ENCODE results near the gene EMILIN1. TPM values are rescaled to one million over a fixed set of nuclear protein-coding genes. Genes with fewer than 3 reads are reported as not detected.

EMILIN1 gene
- total RNA-seq, 2 donors from 2014 or later, result 1.9 to 2.1 TPM

DNA sequence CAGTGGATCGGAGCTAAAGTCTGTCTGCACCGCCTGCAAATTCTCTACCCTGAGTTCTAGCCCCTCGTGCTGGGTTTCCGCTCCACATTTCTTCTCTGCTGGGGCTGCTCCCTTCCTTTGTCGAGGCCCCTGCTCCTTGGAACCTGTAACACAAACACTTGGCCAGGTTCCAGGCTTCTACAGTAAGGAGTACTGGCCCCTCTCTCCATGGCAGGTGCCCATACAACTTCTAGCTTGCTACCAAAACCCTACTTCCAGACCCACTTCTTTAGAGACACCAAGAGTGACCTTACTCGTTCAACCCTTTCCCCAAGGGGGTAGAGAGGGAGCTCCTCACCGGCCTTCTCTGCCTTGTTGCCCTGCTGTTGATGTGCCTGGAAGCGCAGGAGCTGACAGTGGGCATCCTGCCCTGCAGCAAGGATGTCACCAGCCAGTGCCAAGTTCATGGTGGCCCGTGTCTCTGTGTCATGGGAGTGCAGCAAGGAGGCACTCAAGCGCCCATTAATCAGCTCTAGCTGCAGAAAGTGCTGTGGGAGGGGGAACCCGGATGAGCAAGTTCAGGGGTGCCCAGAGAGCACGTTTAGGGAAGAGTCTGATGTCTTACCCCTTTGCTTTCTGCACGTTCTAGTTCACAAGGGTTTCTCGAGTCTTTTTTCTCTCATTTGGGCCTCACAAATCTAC is 54.9 kb downstream of the EMILIN1 start:
- peaks cover 30% of the 10 kb centered on the region for H3K36me3 ChIP-seq (ENCODE audit: control insufficient read depth, insufficient read depth, low read length)
- no peak for DNase-seq
- H3K27ac Mint-ChIP-seq, result peak overlapping the region; percentile 62

DNA sequence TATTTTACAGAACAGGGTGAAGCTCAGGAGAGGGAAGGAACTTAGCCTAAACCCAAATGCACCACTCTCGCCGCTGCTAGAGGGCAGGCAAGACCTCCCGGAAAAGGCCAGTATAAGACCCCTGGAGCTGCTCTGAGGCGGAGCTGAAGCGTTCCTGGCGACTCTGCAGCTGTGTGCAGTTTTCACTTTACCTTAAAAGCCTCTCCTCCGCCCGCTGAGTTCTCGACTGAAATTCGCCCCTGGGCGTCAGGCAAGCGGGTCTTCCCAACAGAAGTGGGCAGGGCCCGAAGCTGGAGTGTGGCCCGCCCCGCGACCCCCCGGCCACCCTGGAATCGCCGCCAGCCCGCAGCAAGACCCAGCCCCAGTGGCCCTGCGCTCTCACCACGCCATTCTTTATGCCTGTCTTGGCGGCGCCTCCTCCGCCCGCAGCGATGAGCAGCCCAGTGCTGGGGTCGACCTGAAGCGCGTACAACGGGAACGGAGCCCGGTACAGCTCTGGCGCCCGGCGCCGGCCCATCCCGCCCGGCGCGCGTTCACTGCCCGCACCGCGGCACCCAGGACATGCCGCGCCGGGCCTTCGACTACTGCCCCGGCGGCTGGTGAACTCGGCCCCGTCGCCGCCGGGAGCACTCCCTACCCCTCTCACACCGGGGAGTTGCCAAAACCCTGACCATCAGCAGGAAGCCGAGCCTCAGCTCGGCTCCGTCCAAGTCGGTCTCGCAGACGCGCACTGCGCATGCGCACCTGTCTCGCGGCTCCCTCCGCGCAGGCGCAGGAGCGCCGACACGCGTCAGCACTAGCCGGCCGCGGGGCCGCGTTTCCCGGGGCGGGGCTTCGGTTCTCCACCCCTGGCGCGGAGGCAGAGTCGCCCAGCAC is 55.7 kb downstream of the EMILIN1 start, which contains the start of gene PREB:
TSS of gene PREB (minus strand) at position 732 of the 876 bp plus-strand sequence. CDS start at position 517, 215 bp downstream.
- TF ChIP-seq, protein P1, sequence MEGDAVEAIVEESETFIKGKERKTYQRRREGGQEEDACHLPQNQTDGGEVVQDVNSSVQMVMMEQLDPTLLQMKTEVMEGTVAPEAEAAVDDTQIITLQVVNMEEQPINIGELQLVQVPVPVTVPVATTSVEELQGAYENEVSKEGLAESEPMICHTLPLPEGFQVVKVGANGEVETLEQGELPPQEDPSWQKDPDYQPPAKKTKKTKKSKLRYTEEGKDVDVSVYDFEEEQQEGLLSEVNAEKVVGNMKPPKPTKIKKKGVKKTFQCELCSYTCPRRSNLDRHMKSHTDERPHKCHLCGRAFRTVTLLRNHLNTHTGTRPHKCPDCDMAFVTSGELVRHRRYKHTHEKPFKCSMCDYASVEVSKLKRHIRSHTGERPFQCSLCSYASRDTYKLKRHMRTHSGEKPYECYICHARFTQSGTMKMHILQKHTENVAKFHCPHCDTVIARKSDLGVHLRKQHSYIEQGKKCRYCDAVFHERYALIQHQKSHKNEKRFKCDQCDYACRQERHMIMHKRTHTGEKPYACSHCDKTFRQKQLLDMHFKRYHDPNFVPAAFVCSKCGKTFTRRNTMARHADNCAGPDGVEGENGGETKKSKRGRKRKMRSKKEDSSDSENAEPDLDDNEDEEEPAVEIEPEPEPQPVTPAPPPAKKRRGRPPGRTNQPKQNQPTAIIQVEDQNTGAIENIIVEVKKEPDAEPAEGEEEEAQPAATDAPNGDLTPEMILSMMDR (conservative IDR thresholded peaks at IDR 0.05), result peak; percentile 75
- Mint-ChIP-seq H3K4me3 (peak within 1 kb of the TSS; percentile 84), H3K27ac (peak within 1 kb of the TSS; percentile 92), H3K4me1 (peaks cover 10% of the 10 kb centered on the region), H3K27me3 (ENCODE audit: insufficient read depth) (peaks cover 9% of the 10 kb centered on the region), H3K9me3 (no peaks in the 10 kb centered on the region), H3K36me3 (ENCODE audit: low read depth) (peaks cover 27% of the 10 kb centered on the region)
- Histone ChIP-seq H3K36me3 (ENCODE audit: control insufficient read depth, insufficient read depth, low read length) (peaks cover 30% of the 10 kb centered on the region), H3K27me3 (ENCODE audit: control insufficient read depth, insufficient read depth, low read length, poor library complexity, severe bottlenecking) (no peaks in the 10 kb centered on the region), H3K4me3 (ENCODE audit: low read length) (peak within 1 kb of the TSS; percentile 90), H3K9me3 (ENCODE audit: control insufficient read depth, low read length) (no peaks in the 10 kb centered on the region), H3K4me1 (ENCODE audit: control insufficient read depth, insufficient read depth, low read length) (no peaks in the 10 kb centered on the region), H3K27ac (ENCODE audit: low read depth, low read length) (peak within 1 kb of the TSS; percentile 49), H3K9ac (ENCODE audit: extremely low read depth, low read length, poor library complexity, severe bottlenecking) (peak within 1 kb of the TSS; percentile 80)
- WGBS, 2 experiments (ENCODE audit: insufficient coverage in 1 of 2, insufficient read length in 1 of 2), result 0% methylated on average over 39 to 86 of the region's 86 CpGs
- peak; percentile 99 for DNase-seq

More for the DNA sequence above, 54.9 kb downstream of the EMILIN1 start:
- Histone ChIP-seq H3K27ac (ENCODE audit: low read depth, low read length) (no peak overlapping the region), H3K27me3 (ENCODE audit: control insufficient read depth, insufficient read depth, low read length, poor library complexity, severe bottlenecking) (no peaks in the 10 kb centered on the region), H3K4me1 (ENCODE audit: control insufficient read depth, insufficient read depth, low read length) (no peaks in the 10 kb centered on the region), H3K4me3 (ENCODE audit: low read length) (peak overlapping the region; percentile 90), H3K9me3 (ENCODE audit: control insufficient read depth, low read length) (no peaks in the 10 kb centered on the region), H3K9ac (ENCODE audit: extremely low read depth, low read length, poor library complexity, severe bottlenecking) (peak overlapping the region; percentile 80)
- peaks cover 27% of the 10 kb centered on the region for H3K36me3 Mint-ChIP-seq (ENCODE audit: low read depth)
- TF ChIP-seq, protein P1 (conservative IDR thresholded peaks at IDR 0.05), result no peak
- 43 to 56% methylated on average over 10 to 14 of the region's 14 CpGs for WGBS, 2 experiments (ENCODE audit: insufficient coverage in 1 of 2, insufficient read length in 1 of 2)
- H3K27me3 Mint-ChIP-seq (ENCODE audit: insufficient read depth), result peaks cover 4% of the 10 kb centered on the region
- H3K4me3 Mint-ChIP-seq, result peak overlapping the region; percentile 84
- H3K9me3 Mint-ChIP-seq, result no peaks in the 10 kb centered on the region
- H3K4me1 Mint-ChIP-seq, result peaks cover 10% of the 10 kb centered on the region

GRCh38 chr2:27134781-27135477 is 56.5 kb downstream of the EMILIN1 start:
- Histone ChIP-seq H3K9ac (ENCODE audit: extremely low read depth, low read length, poor library complexity, severe bottlenecking) (no peak overlapping the region), H3K27ac (ENCODE audit: low read depth, low read length) (no peak overlapping the region), H3K4me1 (ENCODE audit: control insufficient read depth, insufficient read depth, low read length) (no peaks in the 10 kb centered on the region), H3K36me3 (ENCODE audit: control insufficient read depth, insufficient read depth, low read length) (peaks cover 30% of the 10 kb centered on the region), H3K27me3 (ENCODE audit: control insufficient read depth, insufficient read depth, low read length, poor library complexity, severe bottlenecking) (no peaks in the 10 kb centered on the region), H3K4me3 (ENCODE audit: low read length) (peak overlapping the region; percentile 90), H3K9me3 (ENCODE audit: control insufficient read depth, low read length) (no peaks in the 10 kb centered on the region)
- TF ChIP-seq, protein P1 (conservative IDR thresholded peaks at IDR 0.05), result no peak
- H3K4me1 Mint-ChIP-seq, result peaks cover 10% of the 10 kb centered on the region
- H3K9me3 Mint-ChIP-seq, result no peaks in the 10 kb centered on the region
- H3K27me3 Mint-ChIP-seq (ENCODE audit: insufficient read depth), result peaks cover 13% of the 10 kb centered on the region
- H3K27ac Mint-ChIP-seq, result peak overlapping the region; percentile 82
- no peak for DNase-seq
- H3K36me3 Mint-ChIP-seq (ENCODE audit: low read depth), result peaks cover 23% of the 10 kb centered on the region
- H3K4me3 Mint-ChIP-seq, result peak overlapping the region; percentile 84
- 55% methylated on average over 30 to 33 of the region's 33 CpGs for WGBS, 2 experiments (ENCODE audit: insufficient coverage in 1 of 2, insufficient read length in 1 of 2)

All from endodermal cell (in vitro differentiated cells).